K562 (cell line): ENCODE results near the gene CCP110. TPM values are rescaled to one million over a fixed set of nuclear protein-coding genes. Genes with fewer than 3 reads are reported as not detected.
A peak's percentile ranks its signal among the peaks of the same experiment; 100 is the strongest.

Experiments
- ATAC-seq: fragments of 200-7000 bp; cut with Tn5 transposase; 3 replicates; pipeline ENCODE4 v1.9.1; 2020; ENCODE audit warnings: moderate library complexity
- BruUV-seq: library from RNA; stranded (reverse); fragments of 400-500 nt; replicated peaks from 2 replicates; lab custom pipeline; 2021; lab: Mats Ljungman, UMichigan
- CTCF ChIA-PET: fragments of 300-600 bp; formaldehyde crosslinking; extraction: SDS; loops from one replicate; lab custom pipeline; 2021; ENCODE audit warnings: low intra/inter-chr PET ratio; lab: Yijun Ruan, JAX
- POLR2A ChIA-PET: fragments of 300-600, 350-650 bp; sonication (Branson Sonifier 250); formaldehyde crosslinking; extraction: SDS; loops from one replicate; lab custom pipeline; 2021; ENCODE audit warnings: antibody characterized with exemption, inconsistent platforms; lab: Yijun Ruan, JAX
- DNase-seq, 4 experiments: peaks; one replicate each; pipeline versions ENCODE4 v3.0.0 to v3.0.0-alpha.2; 2011 to 2018; ENCODE audit warnings: low spot score in 3 of 4, mixed read lengths in 3 of 4; ENCODE audit errors: extremely low read depth in 1 of 4
- FAIRE-seq: peaks from 2 replicates; lab custom pipeline; 2011; peaks lifted over from hg19 to GRCh38; lab: Jason Lieb, UNC
- H2AFZ ChIP-seq: 2 replicates; pipeline ENCODE4 v1.6.0; 2011; ENCODE audit warnings: low read depth, low read length, control low read depth, inconsistent platforms
- H3K27ac ChIP-seq: fragments of 200-600 bp; 3 replicates; pipeline ENCODE4 v1.8.0; 2011; ENCODE audit warnings: low read depth, mild to moderate bottlenecking, control low read depth, inconsistent platforms, low read length, moderate library complexity, mixed read lengths; ENCODE audit errors: extremely low read depth
- H3K27me3 ChIP-seq, 2 experiments: fragments of 300-600 bp in 1 of 2; 2 replicates in 1 of 2; 3 replicates in 1 of 2; pipeline versions ENCODE4 v1.6.0 to v1.8.0; 2011; ENCODE audit warnings: inconsistent platforms in 2 of 2, low read length in 2 of 2, mild to moderate bottlenecking in 1 of 2, mixed read lengths in 1 of 2, moderate library complexity in 1 of 2; ENCODE audit not compliant: control insufficient read depth in 2 of 2, insufficient read depth in 2 of 2
- H3K36me3 ChIP-seq: fragments of 300-600 bp; 3 replicates; pipeline ENCODE4 v1.8.0; 2011; ENCODE audit warnings: mild to moderate bottlenecking, low read length, inconsistent platforms; ENCODE audit not compliant: control insufficient read depth, insufficient read depth
- H3K4me1 ChIP-seq, 2 experiments: fragments of 200-600 bp in 1 of 2; replicated peaks in 1 of 2; 2 replicates in 1 of 2; 3 replicates in 1 of 2; pipeline versions ENCODE4 v1.5.1 to v1.8.0; 2011; ENCODE audit warnings: inconsistent platforms in 2 of 2, low read length in 2 of 2, mild to moderate bottlenecking in 1 of 2, mixed read lengths in 1 of 2, moderate library complexity in 1 of 2; ENCODE audit not compliant: control insufficient read depth in 2 of 2, insufficient read depth in 2 of 2
- H3K4me2 ChIP-seq: 2 replicates; pipeline ENCODE4 v1.6.1; 2011; ENCODE audit warnings: low read length, control low read depth, inconsistent platforms, mixed read lengths; ENCODE audit not compliant: insufficient read depth
- H3K4me3 ChIP-seq: fragments of 200-600 bp; sonication (generic), shearing (Covaris generic); 2 replicates; pipeline ENCODE4 v1.5.1; 2016; ENCODE audit warnings: control low read depth, inconsistent platforms
- H3K79me2 ChIP-seq: fragments of 200-600 bp; 3 replicates; pipeline ENCODE4 v1.8.0; 2011; ENCODE audit warnings: low read length, inconsistent platforms; ENCODE audit not compliant: control insufficient read depth, insufficient read depth
- H3K9ac ChIP-seq, 2 experiments: 2 replicates each; pipeline versions ENCODE4 v1.6.0 to v1.6.1; 2011; ENCODE audit warnings: low read depth in 2 of 2, low read length in 2 of 2, control low read depth in 1 of 2, inconsistent platforms in 1 of 2, mild to moderate bottlenecking in 1 of 2, mixed read lengths in 1 of 2; ENCODE audit not compliant: insufficient read depth in 1 of 2
- H3K9me1 ChIP-seq: one replicate; pipeline ENCODE4 v1.6.0; 2011; ENCODE audit warnings: inconsistent platforms, mild to moderate bottlenecking, low read length, moderate library complexity; ENCODE audit not compliant: control insufficient read depth, insufficient read depth
- H3K9me3 ChIP-seq: replicated peaks from 2 replicates; pipeline ENCODE4 v1.5.1; 2011; ENCODE audit warnings: low read depth, low read length, inconsistent platforms; ENCODE audit not compliant: control insufficient read depth, insufficient read depth
- H4K20me1 ChIP-seq: replicated peaks from 2 replicates; pipeline ENCODE4 v1.6.1; 2011; ENCODE audit warnings: low read length, inconsistent platforms, mixed read lengths; ENCODE audit not compliant: control insufficient read depth, insufficient read depth
- DIDO1 ChIP-seq: fragments of 450-650 bp; IDR thresholded peaks from 2 replicates; pipeline ENCODE4 v1.6.1; 2016; ENCODE audit warnings: low read depth, missing biosample characterization, missing genetic modification characterization
- MAFF ChIP-seq: IDR thresholded peaks from 2 replicates; pipeline ENCODE4 v1.6.1; 2012; ENCODE audit warnings: low read length, improper control_type of control experiment
- MAFG ChIP-seq: fragments of 450-650 bp; conservative IDR thresholded peaks from 2 replicates; pipeline ENCODE4 v1.6.1; 2016; ENCODE audit warnings: missing genetic modification characterization, missing compliant biosample characterization
- MTA1 ChIP-seq: fragments of 450-650 bp; IDR thresholded peaks from 2 replicates; pipeline ENCODE4 v1.6.1; 2017; ENCODE audit warnings: borderline replicate concordance
- MTA2 ChIP-seq: fragments of 450-650 bp; IDR thresholded peaks from 2 replicates; pipeline ENCODE4 v1.6.1; 2016; ENCODE audit warnings: low read depth
- POLR2G ChIP-seq: fragments of 200-400 bp; formaldehyde crosslinking; IDR thresholded peaks from 2 replicates; pipeline ENCODE4 v1.6.1; 2017; ENCODE audit warnings: low read depth, mild to moderate bottlenecking, antibody characterized with exemption, low read length, moderate library complexity
- SP2 ChIP-seq: IDR thresholded peaks from 2 replicates; pipeline ENCODE4 v1.6.1; 2011; ENCODE audit warnings: mild to moderate bottlenecking, low read depth, low read length, moderate library complexity; ENCODE audit not compliant: poor library complexity, severe bottlenecking; ENCODE audit errors: extremely low read depth
- XRCC3 ChIP-seq: fragments of 450-650 bp; IDR thresholded peaks from 2 replicates; pipeline ENCODE4 v1.6.1; 2017; ENCODE audit warnings: mild to moderate bottlenecking, moderate library complexity
- ZEB2 ChIP-seq: fragments of 450-650 bp; IDR thresholded peaks from 2 replicates; pipeline ENCODE4 v1.6.1; 2016
- ZNF311 ChIP-seq: fragments of 250-450 bp; sonication (Bioruptor Pico); IDR thresholded peaks from 2 replicates; pipeline ENCODE4 v1.4.0; 2020; ENCODE audit warnings: mild to moderate bottlenecking, moderate library complexity
- WGBS: fragments of 100-300 bp; shearing (Covaris generic); methylation state at CpG from one replicate; pipeline ENCODE4 v1.1.6; 2016; ENCODE audit warnings: low coverage, mixed read lengths; ENCODE audit not compliant: insufficient coverage; ENCODE audit errors: missing lambda C conversion rate; 5-methylcytosine and 5-hydroxymethylcytosine counted together
- in situ Hi-C: fragments of 300-500 bp; cut with MboI; formaldehyde crosslinking; loops from 4 replicates; pipeline ENCODE4 v1.15.0; 2018; ENCODE audit warnings: inconsistent platforms, mixed read lengths
- intact Hi-C: fragments of 100-400 bp; cut with micrococcal nuclease; formaldehyde crosslinking; loops from 2 replicates; pipeline ENCODE4 v1.14.2; 2022
- polyA plus RNA-seq, 8 experiments: library from polyadenylated mRNA; depleted of rRNA in 4 of 8; stranded (reverse) in 5 of 8; unstranded in 3 of 8; fragments of >200 nt; fragmentation: Nextera tagmentation in 2 of 8; fragmentation: Illumina TruSeq in 1 of 8; extraction: Ambion mirVana in 2 of 8; extraction: Trizol in 1 of 8; gene quantifications; 2 replicates each; pipeline versions ENCODE4 v1.2.1 to v1.2.3, GENCODE V29; 2011 to 2014; ENCODE audit warnings: inconsistent platforms in 1 of 8, missing spikeins in 1 of 8
- total RNA-seq, 7 experiments: library from RNA; depleted of rRNA in 6 of 7; stranded (reverse); fragments of >200 nt in 6 of 7; fragmentation: Illumina TruSeq in 2 of 7; extraction: Trizol in 2 of 7; gene quantifications; 2 replicates each; pipeline versions ENCODE4 v1.2.1 to v1.2.3, GENCODE V29; 2011 to 2021; ENCODE audit warnings: low replicate concordance in 1 of 7
- TF ChIP-seq, protein P1 (sequence below), 3 experiments: IDR thresholded peaks in 2 of 3; conservative IDR thresholded peaks in 1 of 3; 2 replicates each; pipeline ENCODE4 v1.5.1; 2011 to 2012; ENCODE audit warnings: low read length in 3 of 3, mild to moderate bottlenecking in 3 of 3, control low read depth in 2 of 3, improper control_type of control experiment in 1 of 3, inconsistent platforms in 1 of 3, low read depth in 1 of 3, mixed read lengths in 1 of 3, moderate library complexity in 1 of 3; ENCODE audit not compliant: insufficient read depth in 2 of 3
- TF ChIP-seq, protein P2 (sequence below), 2 experiments: fragments of 450-650 bp; conservative IDR thresholded peaks; 2 replicates each; pipeline ENCODE4 v1.6.1; 2017; ENCODE audit warnings: mild to moderate bottlenecking in 2 of 2, moderate library complexity in 2 of 2

CCP110 gene
- total and polyA plus RNA-seq, 9 of the 15 experiments (the other 6 are each of a cell fraction or from before 2014, with no cell fraction given): 3.5 to 16.1 (median 12.1) TPM

DNA sequence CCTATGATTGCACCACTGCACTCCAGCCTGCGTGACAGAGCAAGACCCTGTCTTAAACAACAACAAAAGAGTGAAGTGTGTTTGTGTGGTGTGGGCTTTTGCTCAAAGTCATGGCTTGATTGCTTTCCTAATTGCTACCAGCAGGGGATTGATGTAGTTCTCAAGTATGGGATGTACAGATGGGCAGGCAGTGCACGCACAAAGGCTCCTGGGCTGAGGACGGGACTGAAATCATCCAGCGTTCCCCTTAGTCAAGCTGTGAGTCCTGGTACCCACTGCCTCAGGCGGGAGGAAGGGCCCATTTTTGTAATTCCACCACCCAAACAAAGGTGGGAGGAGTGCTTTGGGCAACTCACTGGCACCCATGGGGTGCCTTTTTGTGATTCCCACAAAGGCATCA lies 49.1 kb upstream of the CCP110 start (continued):
- TF ChIP-seq, protein P1, sequence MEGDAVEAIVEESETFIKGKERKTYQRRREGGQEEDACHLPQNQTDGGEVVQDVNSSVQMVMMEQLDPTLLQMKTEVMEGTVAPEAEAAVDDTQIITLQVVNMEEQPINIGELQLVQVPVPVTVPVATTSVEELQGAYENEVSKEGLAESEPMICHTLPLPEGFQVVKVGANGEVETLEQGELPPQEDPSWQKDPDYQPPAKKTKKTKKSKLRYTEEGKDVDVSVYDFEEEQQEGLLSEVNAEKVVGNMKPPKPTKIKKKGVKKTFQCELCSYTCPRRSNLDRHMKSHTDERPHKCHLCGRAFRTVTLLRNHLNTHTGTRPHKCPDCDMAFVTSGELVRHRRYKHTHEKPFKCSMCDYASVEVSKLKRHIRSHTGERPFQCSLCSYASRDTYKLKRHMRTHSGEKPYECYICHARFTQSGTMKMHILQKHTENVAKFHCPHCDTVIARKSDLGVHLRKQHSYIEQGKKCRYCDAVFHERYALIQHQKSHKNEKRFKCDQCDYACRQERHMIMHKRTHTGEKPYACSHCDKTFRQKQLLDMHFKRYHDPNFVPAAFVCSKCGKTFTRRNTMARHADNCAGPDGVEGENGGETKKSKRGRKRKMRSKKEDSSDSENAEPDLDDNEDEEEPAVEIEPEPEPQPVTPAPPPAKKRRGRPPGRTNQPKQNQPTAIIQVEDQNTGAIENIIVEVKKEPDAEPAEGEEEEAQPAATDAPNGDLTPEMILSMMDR (IDR thresholded peaks at IDR 0.05 in 2 of 3, conservative IDR thresholded peaks at IDR 0.05 in 1 of 3; ENCODE audit: insufficient read depth in 2 of 3, low read depth in 1 of 3, low read length in 3 of 3): 0 out of 6 replicates have a peak, but pooled peaks of 1 of the 3 experiments have one; percentile 19

DNA sequence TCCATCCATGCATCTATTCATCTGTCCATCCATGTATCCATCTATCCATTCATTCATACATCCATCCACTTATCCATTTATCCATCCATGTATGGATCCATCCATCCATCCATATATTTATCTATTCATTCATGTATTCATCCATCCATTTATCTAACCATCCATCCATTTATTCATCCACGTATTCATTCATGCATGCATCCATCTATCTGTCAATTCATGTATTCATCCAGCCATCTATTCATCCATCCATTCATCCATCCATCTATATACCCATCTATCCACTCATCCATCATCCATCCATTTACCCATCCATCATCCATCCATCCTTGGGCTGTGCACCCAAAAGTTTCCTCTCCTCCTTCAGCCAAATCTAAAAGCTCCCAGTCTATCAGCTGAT lies 45.2 kb upstream of the CCP110 start:
- BruUV-seq: no TSS peak

More for the DNA sequence above, 45.2 kb upstream of the CCP110 start:
- H3K9ac ChIP-seq: no peak overlapping the region
- no peaks in the 10 kb centered on the region; a peak in 1 of 5 replicates for H3K27me3 ChIP-seq
- FAIRE-seq (no peak), ATAC-seq (no peak), DNase-seq (no peak)
- no peak overlapping the region for H3K27ac ChIP-seq
- no peak overlapping the region for H2AFZ ChIP-seq
- ChIA-PET POLR2A (interaction anchor here (0.5 kb wide), 1 partner anchor 21 kb away, joined by 3 read pairs; no protein-coding TSS in a partner anchor), CTCF (no interaction called here)
- H4K20me1 ChIP-seq: no peaks in the 10 kb centered on the region
- peaks cover 2 to 4% of the 10 kb centered on the region in 2 experiments; a peak in 2 of 5 replicates for H3K4me1 ChIP-seq
- no peaks in the 10 kb centered on the region for H3K9me1 ChIP-seq
- no peaks in the 10 kb centered on the region; the same call in 2 of the 3 replicates for H3K36me3 ChIP-seq
- no peak for TF ChIP-seq MTA2
- no peak for TF ChIP-seq ZNF311 (CRISPR knock-in tag)
- TF ChIP-seq XRCC3: no peak
- no peak for TF ChIP-seq DIDO1
- no peak for TF ChIP-seq MAFF
- no peak for TF ChIP-seq POLR2G
- no peak for TF ChIP-seq MAFG (tag)
- TF ChIP-seq, protein P2, sequence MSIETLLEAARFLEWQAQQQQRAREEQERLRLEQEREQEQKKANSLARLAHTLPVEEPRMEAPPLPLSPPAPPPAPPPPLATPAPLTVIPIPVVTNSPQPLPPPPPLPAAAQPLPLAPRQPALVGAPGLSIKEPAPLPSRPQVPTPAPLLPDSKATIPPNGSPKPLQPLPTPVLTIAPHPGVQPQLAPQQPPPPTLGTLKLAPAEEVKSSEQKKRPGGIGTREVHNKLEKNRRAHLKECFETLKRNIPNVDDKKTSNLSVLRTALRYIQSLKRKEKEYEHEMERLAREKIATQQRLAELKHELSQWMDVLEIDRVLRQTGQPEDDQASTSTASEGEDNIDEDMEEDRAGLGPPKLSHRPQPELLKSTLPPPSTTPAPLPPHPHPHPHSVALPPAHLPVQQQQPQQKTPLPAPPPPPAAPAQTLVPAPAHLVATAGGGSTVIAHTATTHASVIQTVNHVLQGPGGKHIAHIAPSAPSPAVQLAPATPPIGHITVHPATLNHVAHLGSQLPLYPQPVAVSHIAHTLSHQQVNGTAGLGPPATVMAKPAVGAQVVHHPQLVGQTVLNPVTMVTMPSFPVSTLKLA (conservative IDR thresholded peaks at IDR 0.05): no peak
- TF ChIP-seq ZEB2: no peak
- no peak for TF ChIP-seq MTA1
- no peak for TF ChIP-seq SP2
- intact Hi-C loops (no loop called here), in situ Hi-C loops (no loop called here)
- no peak overlapping the region for H3K4me3 ChIP-seq
- WGBS: 6% methylated on average over 1 of the region's 1 CpG
- no peaks in the 10 kb centered on the region for H3K9me3 ChIP-seq
- H3K79me2 ChIP-seq: no peaks in the 10 kb centered on the region
- H3K4me2 ChIP-seq: no peak overlapping the region
